Measurements from ENCODE around the gene HTT. TPM values are rescaled to one million over a fixed set of nuclear protein-coding genes. Genes with fewer than 3 reads are reported as not detected.

Gene HTT
- polyA plus RNA-seq, 1 donor from 2014 or later = 11.5 TPM

DNA sequence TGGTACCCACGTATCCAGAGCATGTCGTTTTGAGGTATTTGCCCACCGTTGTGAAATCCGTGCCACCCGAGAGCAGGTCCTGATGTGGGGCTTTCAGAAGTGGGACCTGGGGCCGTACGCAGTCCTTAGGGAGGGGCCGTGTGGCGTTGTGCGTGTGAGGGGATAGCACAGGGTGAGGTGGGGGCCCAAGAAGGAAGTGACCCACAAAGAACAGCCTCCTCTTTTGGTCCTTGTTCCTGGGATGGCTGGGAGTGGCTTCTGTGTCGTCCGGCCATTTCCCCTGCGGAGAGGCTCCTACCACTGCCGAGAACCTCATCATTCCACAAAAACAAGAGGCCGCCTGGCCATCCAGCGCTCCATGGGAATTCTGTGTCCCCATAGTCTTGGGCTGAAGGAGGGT lies 157.5 kb downstream of the HTT start:
- no peaks in the 10 kb centered on the region for H4K20me1 ChIP-seq (ENCODE audit: insufficient read depth)
- no peaks in the 10 kb centered on the region for H3K9me3 ChIP-seq (ENCODE audit: low read length)
- H3K9ac ChIP-seq (ENCODE audit: low read length) = no peak overlapping the region
- no peaks in the 10 kb centered on the region for H3K79me2 ChIP-seq (replicated peaks; ENCODE audit: insufficient read depth, low read length)
- H2AFZ ChIP-seq (ENCODE audit: low read depth, low read length) = no peak overlapping the region
- no peak for TF ChIP-seq RAD21 (conservative IDR thresholded peaks at IDR 0.05)
- no peak for TF ChIP-seq EZH2 (IDR thresholded peaks at IDR 0.05; ENCODE audit: borderline replicate concordance, insufficient read depth, low read length, poor library complexity, severe bottlenecking)
- no peak for TF ChIP-seq SMC3 (conservative IDR thresholded peaks at IDR 0.05; ENCODE audit: poor library complexity)
- TF ChIP-seq, protein P1, sequence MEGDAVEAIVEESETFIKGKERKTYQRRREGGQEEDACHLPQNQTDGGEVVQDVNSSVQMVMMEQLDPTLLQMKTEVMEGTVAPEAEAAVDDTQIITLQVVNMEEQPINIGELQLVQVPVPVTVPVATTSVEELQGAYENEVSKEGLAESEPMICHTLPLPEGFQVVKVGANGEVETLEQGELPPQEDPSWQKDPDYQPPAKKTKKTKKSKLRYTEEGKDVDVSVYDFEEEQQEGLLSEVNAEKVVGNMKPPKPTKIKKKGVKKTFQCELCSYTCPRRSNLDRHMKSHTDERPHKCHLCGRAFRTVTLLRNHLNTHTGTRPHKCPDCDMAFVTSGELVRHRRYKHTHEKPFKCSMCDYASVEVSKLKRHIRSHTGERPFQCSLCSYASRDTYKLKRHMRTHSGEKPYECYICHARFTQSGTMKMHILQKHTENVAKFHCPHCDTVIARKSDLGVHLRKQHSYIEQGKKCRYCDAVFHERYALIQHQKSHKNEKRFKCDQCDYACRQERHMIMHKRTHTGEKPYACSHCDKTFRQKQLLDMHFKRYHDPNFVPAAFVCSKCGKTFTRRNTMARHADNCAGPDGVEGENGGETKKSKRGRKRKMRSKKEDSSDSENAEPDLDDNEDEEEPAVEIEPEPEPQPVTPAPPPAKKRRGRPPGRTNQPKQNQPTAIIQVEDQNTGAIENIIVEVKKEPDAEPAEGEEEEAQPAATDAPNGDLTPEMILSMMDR (IDR thresholded peaks at IDR 0.05; ENCODE audit: poor library complexity, severe bottlenecking) = no peak
- TF ChIP-seq POLR2AphosphoS5 (IDR thresholded peaks at IDR 0.05) = no peak
- no peak for TF ChIP-seq REST (IDR thresholded peaks at IDR 0.05; ENCODE audit: borderline replicate concordance)
- TF ChIP-seq TAF1 (IDR thresholded peaks at IDR 0.05; ENCODE audit: low read depth) = no peak
- TF ChIP-seq MXI1 (conservative IDR thresholded peaks at IDR 0.05; ENCODE audit: poor library complexity, severe bottlenecking) = no peak
- no peak for TF ChIP-seq EP300 (conservative IDR thresholded peaks at IDR 0.05; ENCODE audit: poor library complexity, severe bottlenecking)
- peaks cover 11% of the 10 kb centered on the region for H3K36me3 ChIP-seq (ENCODE audit: insufficient read depth, low read length)
- H3K4me3 ChIP-seq (ENCODE audit: low read length) = no peak overlapping the region
- no peaks in the 10 kb centered on the region for H3K9me2 ChIP-seq (ENCODE audit: insufficient read depth, low read length)
- no peaks in the 10 kb centered on the region for H3F3A ChIP-seq (ENCODE audit: insufficient read depth, low read length, poor library complexity, severe bottlenecking)
- H3K27ac ChIP-seq (ENCODE audit: low read length) = no peak overlapping the region
- H3K4me2 ChIP-seq (ENCODE audit: low read length) = no peak overlapping the region
- no peaks in the 10 kb centered on the region for H3K27me3 ChIP-seq (ENCODE audit: insufficient read depth, low read depth, low read length)

DNA sequence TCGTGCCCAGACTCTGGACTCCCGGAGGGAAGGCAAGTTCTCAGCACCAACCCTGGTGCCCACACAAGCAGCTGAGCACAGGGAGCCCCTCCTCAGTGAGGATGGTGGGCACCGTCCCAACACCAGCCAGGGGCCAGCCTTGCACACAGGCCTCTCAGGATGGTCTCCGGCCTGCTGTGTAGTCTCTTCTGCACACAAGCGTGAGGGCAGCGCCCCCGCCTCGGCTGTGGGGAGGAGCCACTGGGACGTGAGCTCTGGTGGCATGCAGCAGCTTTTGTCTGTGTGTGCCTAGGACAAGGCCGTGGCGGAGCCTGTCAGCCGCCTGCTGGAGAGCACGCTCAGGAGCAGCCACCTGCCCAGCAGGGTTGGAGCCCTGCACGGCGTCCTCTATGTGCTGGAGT lies 158.4 kb downstream of the HTT start:
- Histone ChIP-seq H3K9ac (ENCODE audit: low read length) (no peak overlapping the region), H3K27ac (ENCODE audit: low read length) (no peak overlapping the region), H3K9me2 (ENCODE audit: insufficient read depth, low read length) (no peaks in the 10 kb centered on the region), H3K4me3 (ENCODE audit: low read length) (no peak overlapping the region), H3K36me3 (ENCODE audit: insufficient read depth, low read length) (peaks cover 11% of the 10 kb centered on the region), H3K79me2 (replicated peaks; ENCODE audit: insufficient read depth, low read length) (no peaks in the 10 kb centered on the region), H4K20me1 (ENCODE audit: insufficient read depth) (no peaks in the 10 kb centered on the region), H3K9me3 (ENCODE audit: low read length) (no peaks in the 10 kb centered on the region), H2AFZ (ENCODE audit: low read depth, low read length) (no peak overlapping the region), H3F3A (ENCODE audit: insufficient read depth, low read length, poor library complexity, severe bottlenecking) (no peaks in the 10 kb centered on the region), H3K4me2 (ENCODE audit: low read length) (no peak overlapping the region), H3K27me3 (ENCODE audit: insufficient read depth, low read depth, low read length) (no peaks in the 10 kb centered on the region)
- TF ChIP-seq REST (IDR thresholded peaks at IDR 0.05; ENCODE audit: borderline replicate concordance) (no peak), EZH2 (IDR thresholded peaks at IDR 0.05; ENCODE audit: borderline replicate concordance, insufficient read depth, low read length, poor library complexity, severe bottlenecking) (no peak), RAD21 (conservative IDR thresholded peaks at IDR 0.05) (no peak), EP300 (conservative IDR thresholded peaks at IDR 0.05; ENCODE audit: poor library complexity, severe bottlenecking) (no peak), MXI1 (conservative IDR thresholded peaks at IDR 0.05; ENCODE audit: poor library complexity, severe bottlenecking) (no peak), TAF1 (IDR thresholded peaks at IDR 0.05; ENCODE audit: low read depth) (no peak), SMC3 (conservative IDR thresholded peaks at IDR 0.05; ENCODE audit: poor library complexity) (no peak)
- TF ChIP-seq, protein P1 (IDR thresholded peaks at IDR 0.05; ENCODE audit: poor library complexity, severe bottlenecking) = no peak
